GM21447 (cell line): Measurements from ENCODE around the gene ANKRD29.
"Not testable (repeated sequence)": the region's sequence is repeated elsewhere in the genome, so short reads cannot be mapped to it uniquely, and the experiment has no call there.

Source experiments
- ATAC-seq: cut with Tn5 transposase; IDR thresholded peaks from one replicate; pipeline ENCODE4 v1.9.1; 2021; ENCODE audit not compliant: unreplicated experiment

ANKRD29 gene

DNA sequence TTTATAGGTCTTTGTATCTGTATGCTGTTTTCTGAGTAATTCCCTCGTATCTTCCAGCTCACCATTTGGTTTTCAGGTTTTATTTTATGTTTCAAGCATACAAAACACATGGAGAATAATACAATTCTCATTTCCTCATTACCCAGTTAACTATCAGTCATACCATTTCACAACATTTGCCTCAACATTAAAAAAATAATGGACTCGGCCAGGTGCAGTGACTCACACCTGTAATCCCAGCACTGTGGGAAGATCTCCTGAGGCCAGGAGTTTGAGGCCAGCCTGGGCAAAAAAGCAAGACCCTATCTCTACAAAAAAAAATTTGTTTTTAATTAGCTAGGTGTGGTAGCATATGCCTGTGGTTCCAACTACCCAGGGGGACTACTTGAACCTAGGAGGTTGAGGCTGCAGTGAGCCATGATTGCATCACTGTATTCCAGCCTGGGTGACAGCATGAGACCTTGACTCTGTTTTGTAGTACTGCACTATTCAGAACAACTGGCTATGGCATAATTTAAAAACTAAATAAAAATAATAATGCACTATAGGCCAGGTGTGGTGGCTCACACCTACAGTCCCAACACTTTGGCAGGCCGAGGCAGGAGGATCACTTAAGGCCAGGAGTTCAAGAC lies 96.7 kb downstream of the ANKRD29 start:
- no peak for ATAC-seq

DNA sequence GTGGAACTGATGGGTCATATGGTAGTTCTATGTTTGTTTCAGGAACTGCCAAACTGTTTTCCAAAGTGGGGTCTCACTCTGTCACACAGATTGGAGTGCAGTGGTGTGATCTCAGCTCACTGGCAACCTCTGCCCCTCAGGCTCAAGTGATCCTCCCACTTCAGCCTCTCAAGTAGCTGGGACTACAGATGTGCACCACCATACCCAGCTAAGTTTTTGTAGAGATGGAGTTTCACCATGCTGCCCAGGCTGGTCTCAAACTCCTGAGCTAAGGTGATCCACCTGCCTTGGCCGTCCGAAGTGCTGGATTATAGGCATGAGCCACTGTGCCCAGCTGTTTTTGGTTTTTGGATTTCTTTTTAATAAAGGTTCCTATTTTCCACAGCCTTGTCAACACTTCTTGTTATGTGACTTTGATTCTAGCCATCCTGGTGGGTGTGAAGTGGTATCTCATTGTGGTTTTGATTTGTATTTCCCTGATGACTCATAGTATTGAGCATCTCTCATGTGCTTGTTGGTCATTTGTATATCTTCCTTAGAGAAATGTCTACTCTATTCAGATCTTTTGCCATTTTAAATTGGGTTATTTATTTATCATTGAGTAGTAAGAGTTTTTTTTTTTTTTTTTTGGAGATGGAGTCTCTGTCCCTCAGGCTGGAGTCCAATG lies 99.2 kb downstream of the ANKRD29 start:
- ATAC-seq: no peak

DNA sequence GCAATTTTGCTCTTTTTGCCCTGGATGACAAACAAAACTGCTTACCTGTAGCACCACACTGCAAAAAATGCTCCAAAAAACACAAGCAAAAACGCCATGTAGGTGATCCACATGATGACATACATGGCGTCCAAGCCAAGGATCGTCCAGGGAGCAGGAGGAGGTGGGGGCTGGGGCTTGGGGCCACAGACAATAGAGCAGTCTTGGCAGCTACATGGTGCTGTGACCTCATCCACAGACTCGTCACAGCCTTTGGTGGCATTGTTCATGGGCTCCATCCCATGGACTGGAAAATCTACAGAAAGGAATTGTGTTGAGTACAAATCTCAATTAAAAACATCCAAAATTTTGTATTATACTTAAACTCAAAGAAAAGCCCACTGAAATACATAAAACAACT lies 102.5 kb downstream of the ANKRD29 start:
- no peak for ATAC-seq

DNA sequence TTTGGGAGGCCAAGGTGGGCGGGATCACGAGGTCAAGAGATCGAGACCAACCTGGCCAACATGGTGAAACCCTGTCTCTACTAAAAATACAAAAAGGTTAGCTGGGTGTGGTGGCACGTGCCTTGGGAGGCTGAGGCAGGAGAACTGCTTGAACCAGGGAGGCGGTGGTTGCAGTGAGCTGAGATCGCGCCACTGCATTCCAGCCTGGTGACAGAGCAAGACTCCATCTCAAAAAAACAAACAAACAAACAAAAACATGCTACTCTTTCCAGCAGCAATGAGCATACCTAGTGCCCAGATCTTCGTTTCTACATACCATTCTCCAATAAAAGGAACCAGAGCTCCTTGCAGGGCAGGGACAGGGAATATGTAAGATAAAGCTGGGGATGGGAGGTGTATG lies 105.2 kb downstream of the ANKRD29 start:
- not testable (repeated sequence) for ATAC-seq

DNA sequence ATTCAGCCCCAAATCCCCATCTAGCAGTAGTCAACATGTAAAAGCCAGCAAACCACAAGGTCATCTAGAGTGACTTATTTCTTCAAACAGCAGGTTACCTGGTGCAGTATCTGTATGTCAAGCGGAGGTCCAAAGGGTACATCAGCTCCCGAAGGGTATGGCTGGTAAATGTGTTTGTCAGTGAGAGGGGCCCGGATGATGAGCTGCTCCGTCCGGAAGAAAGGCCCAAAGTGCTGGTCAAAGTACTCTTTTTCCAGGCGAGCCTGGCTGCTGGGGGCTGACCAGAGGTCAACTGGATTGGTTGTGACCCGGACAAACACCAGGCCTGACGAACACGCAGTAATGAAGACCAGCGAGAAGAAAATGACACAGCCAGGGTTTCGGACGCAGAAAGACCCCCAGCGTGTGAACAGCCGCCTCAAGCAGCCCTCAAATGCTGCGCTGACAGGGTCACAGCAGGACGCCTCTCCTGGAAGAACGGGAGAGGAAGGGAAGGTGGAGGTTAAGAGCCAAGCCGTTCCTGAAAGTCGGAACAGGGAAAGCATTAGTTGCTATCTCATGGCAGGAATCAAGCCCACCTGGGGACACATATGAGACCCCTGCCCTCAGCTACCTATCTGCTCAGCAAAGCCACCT lies 106.4 kb downstream of the ANKRD29 start:
- no peak for ATAC-seq

DNA sequence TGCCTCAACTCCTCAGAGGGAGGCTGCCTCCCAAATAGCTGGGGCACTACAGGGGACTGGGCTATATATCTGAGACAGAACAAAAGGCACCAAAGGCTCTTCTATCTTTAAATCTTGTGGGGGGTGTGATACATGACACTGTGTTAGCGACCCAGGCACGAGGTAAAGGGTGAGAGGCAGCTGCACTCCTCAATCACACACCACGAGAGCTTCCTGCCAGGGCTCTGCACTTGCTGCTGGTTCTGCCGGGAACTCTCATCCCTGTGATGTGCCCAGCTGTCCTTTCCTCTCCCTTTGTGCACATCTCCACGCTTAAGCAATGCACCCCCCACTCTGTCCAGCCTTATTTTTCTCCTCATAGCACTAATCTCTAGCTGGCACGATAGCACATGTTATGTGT lies 108.8 kb downstream of the ANKRD29 start:
- ATAC-seq: no peak

DNA sequence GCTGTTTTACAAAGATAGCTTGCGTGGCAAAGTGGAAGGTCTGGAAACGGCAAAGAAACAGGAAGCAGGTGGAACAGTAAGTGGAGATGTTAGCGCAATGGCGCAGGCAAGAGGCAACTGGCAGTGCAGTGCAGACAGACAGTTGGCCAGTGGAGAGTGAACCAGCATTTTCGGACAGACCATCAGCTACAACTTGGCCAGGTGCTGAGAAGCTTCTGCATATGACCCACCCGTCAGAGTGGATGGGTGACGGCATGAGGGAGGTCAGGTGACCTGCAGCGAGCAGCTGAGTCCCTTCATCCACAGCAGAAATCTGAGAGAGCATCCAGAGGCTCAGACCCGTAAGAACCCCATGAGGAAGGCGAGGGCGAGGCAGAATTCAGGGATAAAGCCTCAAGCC lies 110.2 kb downstream of the ANKRD29 start:
- no peak for ATAC-seq

DNA sequence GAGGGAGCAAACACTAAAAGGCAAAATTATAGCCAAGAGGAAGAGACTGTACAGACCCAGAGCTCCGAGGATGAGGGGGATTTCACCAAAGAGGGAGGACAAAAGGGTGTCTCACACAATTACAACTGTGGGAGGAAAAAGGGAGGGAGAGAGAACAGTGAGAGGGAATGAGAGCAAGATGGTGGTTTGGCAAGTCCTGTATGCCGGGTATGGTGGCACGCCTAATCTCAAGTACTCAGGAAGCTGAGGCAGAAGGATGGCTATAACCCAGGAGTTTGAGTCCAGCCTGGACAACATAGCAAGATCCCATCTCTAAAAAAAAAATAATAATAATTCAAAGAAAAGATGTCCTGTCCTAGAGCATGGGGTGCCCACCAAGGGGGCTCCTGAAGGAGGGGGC lies 110.7 kb downstream of the ANKRD29 start:
- no peak for ATAC-seq

DNA sequence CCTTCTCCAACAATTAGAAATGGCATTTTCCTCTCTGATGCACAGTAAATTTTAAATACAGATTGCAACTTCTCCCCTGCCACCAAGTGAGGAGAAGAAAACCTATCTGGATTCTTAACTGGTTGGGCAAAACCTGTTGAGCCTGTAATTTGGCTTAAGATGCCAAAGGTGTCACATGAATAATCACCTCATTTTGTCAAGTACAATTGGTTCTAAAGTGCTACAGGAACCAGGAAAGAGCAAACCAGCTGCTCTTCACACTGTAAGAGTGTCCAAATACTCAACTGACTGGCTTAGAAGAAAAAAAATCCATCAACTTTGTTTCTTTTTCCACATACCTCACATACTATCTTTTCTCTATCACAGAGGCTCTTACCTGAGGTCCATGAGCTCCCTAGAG lies 111.8 kb downstream of the ANKRD29 start:
- ATAC-seq: no peak
